HG03039 (cell line): Measurements from ENCODE around the gene MCEE.
"Not testable (repeated sequence)": the region's sequence is repeated elsewhere in the genome, so short reads cannot be mapped to it uniquely, and the experiment has no call there.

ENCODE experiments used
- ATAC-seq: cut with Tn5 transposase; IDR thresholded peaks from one replicate; pipeline ENCODE4 v1.9.1; 2021; ENCODE audit warnings: mild to moderate bottlenecking, moderate library complexity; ENCODE audit not compliant: unreplicated experiment

MCEE gene

GRCh38 chr2:71083752-71084312 is 46.2 kb downstream of the MCEE start:
- not testable (repeated sequence) for ATAC-seq

- not testable (repeated sequence) for ATAC-seq
These were observed 46.7 kb downstream of the MCEE start for GRCh38 chr2:71083297-71083696.

- ATAC-seq = no peak
These were observed 47.4 kb downstream of the MCEE start for GRCh38 chr2:71082402-71083252.

- no peak for ATAC-seq
These were observed 51.4 kb downstream of the MCEE start for GRCh38 chr2:71078624-71079023.

GRCh38 chr2:71074893-71075395 is 55.1 kb downstream of the MCEE start:
- no peak for ATAC-seq

- ATAC-seq = no peak
These were observed 56.6 kb downstream of the MCEE start for GRCh38 chr2:71073475-71073874.

GRCh38 chr2:71072492-71072891 is 57.5 kb downstream of the MCEE start:
- ATAC-seq = no peak

- peak; percentile 35 for ATAC-seq
These were observed 58.2 kb downstream of the MCEE start for GRCh38 chr2:71071681-71072398.

- ATAC-seq = no peak
These were observed 59.5 kb downstream of the MCEE start for GRCh38 chr2:71070294-71071093.

GRCh38 chr2:71069376-71069775 is 60.7 kb downstream of the MCEE start:
- ATAC-seq = no peak

GRCh38 chr2:71068218-71069035 is 61.6 kb downstream of the MCEE start, which contains the start of gene NAGK:
NAGK (plus strand) TSS chr2:71068648; CDS start chr2:71068684, 36 bp downstream.
- peak; percentile 54 for ATAC-seq

GRCh38 chr2:71067567-71068217 is 62.3 kb downstream of the MCEE start:
- ATAC-seq = peak; percentile 2

- no peak for ATAC-seq
These were observed 63.2 kb downstream of the MCEE start for GRCh38 chr2:71066856-71067255.

- no peak for ATAC-seq
These were observed 65.0 kb downstream of the MCEE start for GRCh38 chr2:71064754-71065621.

- no peak for ATAC-seq
These were observed 65.9 kb downstream of the MCEE start for GRCh38 chr2:71064110-71064611.

- ATAC-seq = no peak
These were observed 66.8 kb downstream of the MCEE start for GRCh38 chr2:71063216-71063615.

GRCh38 chr2:71060871-71061270 is 69.2 kb downstream of the MCEE start:
- ATAC-seq = no peak

- no peak for ATAC-seq
These were observed 69.8 kb downstream of the MCEE start for GRCh38 chr2:71060211-71060610.
